Central memory CD8-positive, alpha-beta T cell (primary cell): ENCODE results near the gene ANTXR1.

Experiments
- ATAC-seq: fragments of 150-1000 bp; cut with Tn5 transposase; replicated peaks from 2 replicates; pipeline ENCODE4 v1.10.0; 2022; ENCODE audit warnings: mild to moderate bottlenecking, moderate FRiP score, moderate number of reproducible peaks; ENCODE audit not compliant: poor library complexity, severe bottlenecking; ENCODE audit errors: extremely low read depth
- DNase-seq, 2 donors: peaks; one replicate each; pipeline ENCODE4 v3.0.0; 2021; ENCODE audit warnings: low spot score in 2 of 2
- H3K27ac Mint-ChIP-seq: one replicate; pipeline ENCODE4 v1.8.0; 2022; ENCODE audit warnings: low read depth, mild to moderate bottlenecking, moderate library complexity, mixed read lengths
- H3K27me3 Mint-ChIP-seq: one replicate; pipeline ENCODE4 v1.8.0; 2022; ENCODE audit warnings: mixed read lengths
- H3K36me3 Mint-ChIP-seq: one replicate; pipeline ENCODE4 v1.8.0; 2022; ENCODE audit warnings: mild to moderate bottlenecking, moderate library complexity, mixed read lengths; ENCODE audit not compliant: insufficient read depth
- H3K4me1 Mint-ChIP-seq: one replicate; pipeline ENCODE4 v1.8.0; 2022; ENCODE audit warnings: mixed read lengths
- H3K4me3 Mint-ChIP-seq: one replicate; pipeline ENCODE4 v1.8.0; 2022; ENCODE audit warnings: mild to moderate bottlenecking, moderate library complexity, mixed read lengths
- H3K9me3 Mint-ChIP-seq: one replicate; pipeline ENCODE4 v1.8.0; 2022; ENCODE audit warnings: mixed read lengths

The ANTXR1 gene

GRCh38 chr2:69013142-69013839 is at the start of gene ANTXR1:
Gene ANTXR1 (plus strand): TSS chr2:69013179. CDS start chr2:69013500, 321 bp downstream.
- DNase-seq (no peak), ATAC-seq (peak; percentile 54)
- Mint-ChIP-seq H3K27ac (peak within 1 kb of the TSS; percentile 9), H3K27me3 (peaks cover 75% of the 10 kb centered on the region), H3K4me1 (peaks cover 19% of the 10 kb centered on the region), H3K36me3 (peaks cover 4% of the 10 kb centered on the region), H3K9me3 (no peaks in the 10 kb centered on the region), H3K4me3 (peak within 1 kb of the TSS; percentile 80)

GRCh38 chr2:68964282-68964681 is 48.7 kb upstream of the ANTXR1 start:
- no peak overlapping the region for H3K27ac Mint-ChIP-seq
- no peaks in the 10 kb centered on the region for H3K9me3 Mint-ChIP-seq
- H3K4me3 Mint-ChIP-seq, result no peak overlapping the region
- H3K4me1 Mint-ChIP-seq, result no peaks in the 10 kb centered on the region
- H3K36me3 Mint-ChIP-seq, result no peaks in the 10 kb centered on the region
- DNase-seq (no peak), ATAC-seq (no peak)
- peaks cover 42% of the 10 kb centered on the region for H3K27me3 Mint-ChIP-seq

DNA sequence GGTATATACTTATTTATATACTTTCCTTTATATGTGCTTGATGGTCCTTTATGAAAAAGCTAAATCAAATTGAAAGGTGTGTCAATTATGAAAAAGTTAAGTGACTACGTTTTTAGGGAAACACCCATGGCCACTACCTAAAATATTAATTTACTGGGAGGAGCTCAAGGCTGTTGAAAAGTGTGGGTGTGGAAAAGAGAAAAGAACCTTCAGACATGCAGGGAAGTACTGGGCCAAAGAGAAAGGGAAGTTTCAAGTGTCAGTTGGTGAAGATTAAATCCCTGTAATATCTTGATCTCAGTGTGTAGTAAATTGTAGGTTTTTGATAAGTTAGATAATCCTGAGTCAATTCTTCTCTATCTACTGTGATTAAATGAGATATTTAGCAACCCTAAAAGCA is 44.8 kb upstream of the ANTXR1 start:
- Mint-ChIP-seq H3K4me3 (no peak overlapping the region), H3K9me3 (no peaks in the 10 kb centered on the region), H3K36me3 (no peaks in the 10 kb centered on the region), H3K27me3 (peaks cover 30% of the 10 kb centered on the region), H3K4me1 (no peaks in the 10 kb centered on the region), H3K27ac (no peak overlapping the region)
- DNase-seq (no peak), ATAC-seq (no peak)

GRCh38 chr2:68969736-68970490 is 43.1 kb upstream of the ANTXR1 start:
- DNase-seq (no peak), ATAC-seq (no peak)
- H3K4me3 Mint-ChIP-seq, result no peak overlapping the region
- H3K36me3 Mint-ChIP-seq, result no peaks in the 10 kb centered on the region
- H3K27me3 Mint-ChIP-seq, result peaks cover 29% of the 10 kb centered on the region
- H3K4me1 Mint-ChIP-seq, result no peaks in the 10 kb centered on the region
- H3K9me3 Mint-ChIP-seq, result no peaks in the 10 kb centered on the region
- H3K27ac Mint-ChIP-seq, result no peak overlapping the region

DNA sequence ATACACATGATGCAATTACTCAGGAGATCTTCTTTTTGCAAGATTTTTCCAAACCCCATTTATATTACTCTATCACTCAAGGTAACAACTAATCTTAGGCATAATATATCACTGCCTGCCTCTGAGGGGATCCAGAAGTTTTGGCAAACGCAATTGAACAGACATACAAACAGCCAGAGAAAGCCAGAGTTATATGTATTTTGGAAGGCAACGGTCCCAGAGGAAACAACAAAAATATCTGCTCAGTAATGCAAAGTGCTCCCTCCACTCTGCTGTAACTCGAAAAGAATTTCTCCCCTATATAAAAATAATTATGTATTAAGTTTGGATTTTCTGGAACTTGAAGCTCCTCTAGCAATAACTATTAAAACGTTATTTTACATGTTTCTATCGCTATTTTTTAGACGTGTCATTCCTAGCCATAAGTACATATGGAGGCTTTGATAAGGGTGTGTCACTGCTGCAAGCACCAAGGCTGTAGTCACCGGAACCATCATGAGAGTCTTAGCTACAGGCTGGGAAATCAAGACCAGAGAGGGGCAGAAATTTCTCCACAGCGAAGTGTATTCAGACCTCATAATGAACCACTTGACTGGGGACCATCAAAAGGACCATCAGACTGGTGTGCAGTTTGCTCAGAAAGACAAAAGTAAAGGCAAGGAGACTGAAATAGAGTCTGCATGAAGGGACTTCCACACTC is 42.3 kb upstream of the ANTXR1 start:
- Mint-ChIP-seq H3K27ac (no peak overlapping the region), H3K27me3 (peaks cover 34% of the 10 kb centered on the region), H3K4me1 (no peaks in the 10 kb centered on the region), H3K4me3 (no peak overlapping the region), H3K36me3 (no peaks in the 10 kb centered on the region), H3K9me3 (no peaks in the 10 kb centered on the region)
- ATAC-seq, result no peak
- DNase-seq, result no peak

DNA sequence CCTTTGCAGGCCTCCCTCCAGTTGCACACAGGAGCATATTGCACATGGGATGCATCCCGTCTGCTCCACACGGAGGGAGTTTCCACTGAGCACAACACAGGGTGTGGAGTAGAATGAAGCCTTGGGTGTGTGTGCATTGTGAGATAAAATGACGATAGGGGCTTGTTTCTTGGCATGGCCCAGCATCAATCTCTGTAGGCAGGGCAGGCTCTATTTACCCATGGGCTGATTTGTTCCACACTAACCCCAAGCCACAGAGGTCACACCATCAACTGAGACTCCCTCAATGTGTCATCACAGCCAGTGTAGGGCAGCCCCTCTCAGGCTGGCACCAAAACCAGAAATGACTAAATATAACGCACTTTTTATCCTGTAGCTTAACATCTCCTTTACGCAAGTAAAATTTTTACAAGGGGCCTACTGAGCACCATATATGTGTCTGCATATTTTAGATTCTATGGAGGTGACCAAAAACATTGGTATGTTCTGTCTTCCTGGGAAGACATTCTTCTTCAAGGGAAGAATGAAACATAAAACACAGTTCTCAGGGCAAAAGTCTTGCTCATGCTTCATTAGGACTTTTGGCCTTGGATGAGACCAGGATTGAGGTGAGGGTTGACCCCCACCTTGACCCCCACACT is 41.3 kb upstream of the ANTXR1 start:
- ATAC-seq (no peak), DNase-seq (no peak)
- H3K27me3 Mint-ChIP-seq, result peaks cover 36% of the 10 kb centered on the region
- no peaks in the 10 kb centered on the region for H3K9me3 Mint-ChIP-seq
- H3K36me3 Mint-ChIP-seq, result no peaks in the 10 kb centered on the region
- no peaks in the 10 kb centered on the region for H3K4me1 Mint-ChIP-seq
- no peak overlapping the region for H3K27ac Mint-ChIP-seq
- H3K4me3 Mint-ChIP-seq, result no peak overlapping the region

DNA sequence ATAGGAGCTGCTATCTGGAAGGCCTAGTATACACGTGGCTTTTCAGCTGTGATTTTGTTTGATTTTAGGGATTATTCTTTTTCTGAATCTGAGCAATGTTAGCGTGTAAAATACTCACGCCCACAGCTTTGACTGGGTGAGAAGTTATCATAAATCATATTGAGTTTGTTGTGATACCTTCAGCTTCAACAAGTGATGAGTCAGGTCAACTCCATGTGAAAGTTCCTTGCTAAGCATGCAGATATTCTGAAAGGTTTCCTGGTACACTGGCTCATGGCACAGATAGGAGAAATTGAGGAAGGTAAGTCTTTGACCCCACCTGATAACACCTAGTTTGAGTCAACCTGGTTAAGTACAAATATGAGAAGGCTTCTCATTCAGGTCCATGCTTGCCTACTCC is 38.7 kb upstream of the ANTXR1 start, which contains the start of gene GKN1:
Gene GKN1 (plus strand): TSS at position 386 of the 400 bp plus-strand sequence. CDS start 42 bp downstream, outside the sequence.
- Mint-ChIP-seq H3K36me3 (no peaks in the 10 kb centered on the region), H3K4me1 (peaks cover 4% of the 10 kb centered on the region), H3K9me3 (no peaks in the 10 kb centered on the region), H3K27ac (no peak within 1 kb of the TSS), H3K4me3 (no peak within 1 kb of the TSS), H3K27me3 (peaks cover 49% of the 10 kb centered on the region)
- DNase-seq (no peak), ATAC-seq (no peak)

- H3K4me3 Mint-ChIP-seq, result no peak overlapping the region
- H3K36me3 Mint-ChIP-seq, result no peaks in the 10 kb centered on the region
- H3K9me3 Mint-ChIP-seq, result no peaks in the 10 kb centered on the region
- ATAC-seq (no peak), DNase-seq (no peak)
- peaks cover 57% of the 10 kb centered on the region for H3K27me3 Mint-ChIP-seq
- H3K27ac Mint-ChIP-seq, result no peak overlapping the region
- peaks cover 4% of the 10 kb centered on the region for H3K4me1 Mint-ChIP-seq
These were observed 37.9 kb upstream of the ANTXR1 start for GRCh38 chr2:68974946-68975665.

- ATAC-seq, result no peak
- H3K27me3 Mint-ChIP-seq, result peaks cover 62% of the 10 kb centered on the region
- DNase-seq, result no peak
- no peaks in the 10 kb centered on the region for H3K9me3 Mint-ChIP-seq
- peaks cover 4% of the 10 kb centered on the region for H3K4me1 Mint-ChIP-seq
- no peak overlapping the region for H3K27ac Mint-ChIP-seq
- no peak overlapping the region for H3K4me3 Mint-ChIP-seq
- H3K36me3 Mint-ChIP-seq, result no peaks in the 10 kb centered on the region
These were observed 37.1 kb upstream of the ANTXR1 start for GRCh38 chr2:68975844-68976243.

GRCh38 chr2:68977453-68977852 is 35.5 kb upstream of the ANTXR1 start:
- no peak for DNase-seq
- peaks cover 72% of the 10 kb centered on the region for H3K27me3 Mint-ChIP-seq
- ATAC-seq, result no peak
- H3K36me3 Mint-ChIP-seq, result no peaks in the 10 kb centered on the region
- H3K4me1 Mint-ChIP-seq, result peaks cover 4% of the 10 kb centered on the region
- no peaks in the 10 kb centered on the region for H3K9me3 Mint-ChIP-seq
- H3K4me3 Mint-ChIP-seq, result no peak overlapping the region
- no peak overlapping the region for H3K27ac Mint-ChIP-seq

DNA sequence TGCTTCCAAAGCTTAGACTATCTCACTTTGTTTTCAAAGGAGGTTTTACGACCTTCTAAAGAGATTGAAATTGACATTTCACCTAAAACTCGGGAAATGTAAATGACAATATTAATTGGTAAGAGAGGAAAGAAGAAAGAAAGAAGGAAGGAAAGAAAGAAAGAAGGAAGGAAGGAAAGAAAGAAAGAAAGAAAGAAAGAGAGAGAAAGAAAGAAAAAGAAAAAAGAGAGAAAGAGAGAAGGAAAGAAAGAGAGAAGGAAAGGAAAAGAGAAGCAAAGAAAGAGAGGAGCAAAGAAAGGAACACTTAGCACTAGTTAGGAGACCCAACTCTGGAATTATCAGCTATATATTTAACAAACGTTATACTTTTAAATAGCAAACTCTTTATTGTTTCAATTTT is 34.9 kb upstream of the ANTXR1 start:
- DNase-seq, result no peak
- Mint-ChIP-seq H3K9me3 (no peaks in the 10 kb centered on the region), H3K27me3 (peaks cover 72% of the 10 kb centered on the region), H3K4me1 (peaks cover 4% of the 10 kb centered on the region), H3K27ac (no peak overlapping the region), H3K4me3 (no peak overlapping the region), H3K36me3 (no peaks in the 10 kb centered on the region)
- ATAC-seq, result no peak

DNA sequence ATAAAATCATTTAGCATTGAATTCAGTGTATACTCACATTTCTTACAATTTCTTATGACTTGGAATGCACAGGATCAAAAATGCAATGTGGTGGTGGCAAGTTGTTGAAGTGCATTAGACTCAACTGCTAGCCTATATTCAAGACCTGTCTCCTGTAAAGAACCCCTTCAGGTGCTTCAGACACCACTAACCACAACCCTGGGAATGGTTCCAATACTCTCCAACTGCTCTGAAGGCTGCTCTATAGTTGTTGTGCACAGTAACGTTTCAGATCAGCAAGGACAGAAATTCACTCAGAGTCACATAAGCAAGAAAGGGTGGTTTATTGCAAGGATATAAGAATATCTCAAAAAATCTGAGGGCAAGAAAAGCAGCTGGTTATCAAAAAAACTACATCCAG is 32.0 kb upstream of the ANTXR1 start:
- Mint-ChIP-seq H3K9me3 (no peaks in the 10 kb centered on the region), H3K27me3 (peaks cover 46% of the 10 kb centered on the region), H3K4me3 (no peak overlapping the region), H3K36me3 (no peaks in the 10 kb centered on the region), H3K4me1 (peaks cover 4% of the 10 kb centered on the region), H3K27ac (no peak overlapping the region)
- ATAC-seq, result no peak
- DNase-seq, result no peak
